Measurements from ENCODE around the gene TMEM62. TPM values are rescaled to one million over a fixed set of nuclear protein-coding genes. Genes with fewer than 3 reads are reported as not detected.

Gene TMEM62
- total RNA-seq, 1 experiment from 2014 or later = 7.2 TPM

DNA sequence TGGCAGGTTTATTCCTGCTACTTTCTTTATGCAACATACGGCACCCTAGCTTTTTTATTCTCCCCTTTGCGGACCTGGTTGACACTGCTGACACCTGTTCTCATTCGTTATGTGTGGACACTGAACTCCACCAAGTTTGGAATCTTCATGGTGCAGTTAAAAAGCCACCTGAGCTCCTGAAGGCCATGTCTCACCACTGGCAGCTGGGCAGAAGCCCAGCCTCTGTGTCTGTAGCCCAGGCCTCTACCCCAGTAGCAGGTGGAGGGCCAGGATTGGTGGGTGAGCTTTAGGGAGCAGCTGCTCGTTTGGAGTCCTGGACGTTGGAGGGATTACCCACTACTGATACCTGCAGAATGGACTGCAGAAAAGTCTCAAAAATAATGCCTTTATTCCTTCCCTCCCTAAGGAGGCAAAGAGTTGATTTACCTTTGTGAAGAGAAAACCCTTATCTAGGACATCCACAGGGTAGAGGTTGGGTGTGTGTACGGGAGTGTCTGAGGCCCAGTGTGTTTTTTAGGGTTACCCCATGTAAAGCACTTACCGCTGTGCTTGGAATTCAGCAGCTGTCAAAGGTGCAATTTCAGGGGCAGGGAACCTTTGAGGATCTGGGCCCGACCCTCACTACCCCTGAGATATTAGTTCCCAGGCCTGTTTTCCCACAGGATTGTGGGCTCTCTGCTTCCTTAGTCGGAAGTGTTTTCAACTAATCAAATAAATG is 51.2 kb downstream of the TMEM62 start:
- H4K8ac ChIP-seq (replicated peaks; ENCODE audit: insufficient read length, low read depth, low read length) = no peak overlapping the region
- H2BK120ac ChIP-seq (ENCODE audit: low read depth, low read length, poor library complexity, severe bottlenecking) = no peak overlapping the region
- H3K9me3 ChIP-seq (ENCODE audit: control insufficient read depth, low read depth, low read length) = no peaks in the 10 kb centered on the region
- no peak overlapping the region for H3K27ac ChIP-seq (ENCODE audit: insufficient read length, low read depth, low read length)
- H3K4me1 ChIP-seq (ENCODE audit: insufficient read depth, low read length) = no peaks in the 10 kb centered on the region; the same call in 1 of the 2 replicates
- H3K27me3 ChIP-seq (ENCODE audit: insufficient read depth, low read length) = no peaks in the 10 kb centered on the region
- no peaks in the 10 kb centered on the region for H4K20me1 ChIP-seq (ENCODE audit: control insufficient read depth, insufficient read depth, insufficient read length)
- H3K79me1 ChIP-seq (ENCODE audit: insufficient read depth, low read depth, low read length, poor library complexity, severe bottlenecking) = no peaks in the 10 kb centered on the region
- no peaks in the 10 kb centered on the region for H3K79me2 ChIP-seq (ENCODE audit: insufficient read depth, low read length)
- H2AK5ac ChIP-seq (ENCODE audit: insufficient read length, low read length) = no peak overlapping the region
- H2BK15ac ChIP-seq (ENCODE audit: low read depth, low read length) = no peak overlapping the region
- H2BK5ac ChIP-seq (ENCODE audit: insufficient read length, low read length) = no peak overlapping the region
- H3K56ac ChIP-seq (ENCODE audit: insufficient read length, low read depth, low read length) = no peak overlapping the region
- peak overlapping the region; percentile 99 for H3K4me2 ChIP-seq (ENCODE audit: insufficient read depth, insufficient read length, low read length)
- no peaks in the 10 kb centered on the region for H3K27me3 Mint-ChIP-seq (ENCODE audit: low read depth)
- peak overlapping the region; percentile 92 to 96 for H3K4me3 Mint-ChIP-seq
- H2BK20ac ChIP-seq (ENCODE audit: low read depth, low read length, poor library complexity, severe bottlenecking) = no peak overlapping the region
- peak overlapping the region in 2 of 3 experiments; percentile 81 to 82; a peak in 3 of 7 replicates for H3K27ac Mint-ChIP-seq
- no peak overlapping the region for H3K4ac ChIP-seq (ENCODE audit: low read depth, low read length)
- H3K36me3 Mint-ChIP-seq (ENCODE audit: insufficient read depth in 1 of 3, low read depth in 3 of 3) = peaks cover 0 to 5% (median 4%) of the 10 kb centered on the region in 3 experiments; a peak in 4 of 7 replicates
- WGBS (ENCODE audit: extremely low coverage, insufficient read length, low lambda C conversion rate) = no CpG with 5 or more reads among the region's 9 CpGs
- H3K14ac ChIP-seq (ENCODE audit: insufficient read depth, low read length) = no peak overlapping the region
- H2BK12ac ChIP-seq (ENCODE audit: insufficient read length, low read depth, low read length) = no peak overlapping the region
- H3K18ac ChIP-seq (ENCODE audit: insufficient read length, low read depth, low read length) = no peak overlapping the region
- H2AFZ ChIP-seq (ENCODE audit: low read length) = no peak overlapping the region
- DNase-seq = no peak
- no peak overlapping the region for H4K91ac ChIP-seq (ENCODE audit: insufficient read length, low read depth, low read length)
- H3K9me3 Mint-ChIP-seq = no peaks in the 10 kb centered on the region
- no peak overlapping the region for H3T11ph ChIP-seq (ENCODE audit: low read length)
- H3K23me2 ChIP-seq (ENCODE audit: insufficient read length, low read depth, low read length, poor library complexity, severe bottlenecking) = peaks cover 5% of the 10 kb centered on the region
- H4K5ac ChIP-seq (ENCODE audit: insufficient read length, low read depth, low read length) = no peak overlapping the region
- no peak overlapping the region for H3K9ac ChIP-seq (ENCODE audit: extremely low read depth, insufficient read length, low read length)
- H3K23ac ChIP-seq (ENCODE audit: insufficient read length, low read depth, low read length) = no peak overlapping the region
- TF ChIP-seq, protein P1, sequence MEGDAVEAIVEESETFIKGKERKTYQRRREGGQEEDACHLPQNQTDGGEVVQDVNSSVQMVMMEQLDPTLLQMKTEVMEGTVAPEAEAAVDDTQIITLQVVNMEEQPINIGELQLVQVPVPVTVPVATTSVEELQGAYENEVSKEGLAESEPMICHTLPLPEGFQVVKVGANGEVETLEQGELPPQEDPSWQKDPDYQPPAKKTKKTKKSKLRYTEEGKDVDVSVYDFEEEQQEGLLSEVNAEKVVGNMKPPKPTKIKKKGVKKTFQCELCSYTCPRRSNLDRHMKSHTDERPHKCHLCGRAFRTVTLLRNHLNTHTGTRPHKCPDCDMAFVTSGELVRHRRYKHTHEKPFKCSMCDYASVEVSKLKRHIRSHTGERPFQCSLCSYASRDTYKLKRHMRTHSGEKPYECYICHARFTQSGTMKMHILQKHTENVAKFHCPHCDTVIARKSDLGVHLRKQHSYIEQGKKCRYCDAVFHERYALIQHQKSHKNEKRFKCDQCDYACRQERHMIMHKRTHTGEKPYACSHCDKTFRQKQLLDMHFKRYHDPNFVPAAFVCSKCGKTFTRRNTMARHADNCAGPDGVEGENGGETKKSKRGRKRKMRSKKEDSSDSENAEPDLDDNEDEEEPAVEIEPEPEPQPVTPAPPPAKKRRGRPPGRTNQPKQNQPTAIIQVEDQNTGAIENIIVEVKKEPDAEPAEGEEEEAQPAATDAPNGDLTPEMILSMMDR (conservative IDR thresholded peaks at IDR 0.05) = no peak
- peaks cover 7 to 17% of the 10 kb centered on the region in 2 experiments for H3K4me1 Mint-ChIP-seq

Data from H9 (cell line).